ENCODE results near the gene TOMM6. TPM values are rescaled to one million over a fixed set of nuclear protein-coding genes. Genes with fewer than 3 reads are reported as not detected.
"Not testable (repeated sequence)": the region's sequence is repeated elsewhere in the genome, so short reads cannot be mapped to it uniquely, and the experiment has no call there.

Gene TOMM6
- total RNA-seq, 1 donor from 2014 or later, result 92.4 TPM

DNA sequence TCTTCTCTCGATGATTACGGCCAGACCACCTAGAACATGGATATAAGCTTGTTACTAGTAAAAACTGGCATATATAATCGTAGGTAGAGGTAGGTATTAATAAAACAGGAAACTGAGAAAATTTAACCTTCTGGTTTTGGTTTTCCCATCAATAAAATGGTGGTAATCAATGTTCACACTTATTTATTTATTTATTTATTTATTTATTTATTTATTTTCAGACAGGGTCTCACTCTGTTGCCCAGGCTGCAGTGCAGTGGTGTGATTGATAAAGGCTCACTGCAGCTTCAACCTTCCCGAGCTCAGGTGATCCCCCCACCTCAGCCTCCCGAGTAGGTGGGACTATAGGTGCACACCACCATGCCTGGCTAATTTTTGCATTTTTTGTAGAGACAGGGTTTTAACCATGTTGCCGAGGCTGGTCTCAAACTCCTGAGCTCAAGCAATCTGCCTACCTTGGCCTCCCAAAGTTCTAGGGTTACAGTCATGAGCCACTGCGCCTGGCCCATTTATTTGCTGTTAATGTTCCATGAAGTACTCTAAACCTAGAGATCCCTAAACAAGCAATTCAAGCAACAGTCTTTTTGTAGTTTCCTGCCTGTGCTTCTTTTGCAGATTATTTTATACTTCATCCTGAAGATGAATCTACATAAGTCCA, 11.5 kb downstream of the TOMM6 start:
- peaks cover 9 to 31% (median 20%) of the 10 kb centered on the region in 3 donors for H3K36me3 ChIP-seq (ENCODE audit: control insufficient read depth in 3 of 3, insufficient read depth in 3 of 3, low read length in 3 of 3)
- no peak overlapping the region for H3K9ac ChIP-seq (ENCODE audit: low read depth in 1 of 3, low read length in 3 of 3)

DNA sequence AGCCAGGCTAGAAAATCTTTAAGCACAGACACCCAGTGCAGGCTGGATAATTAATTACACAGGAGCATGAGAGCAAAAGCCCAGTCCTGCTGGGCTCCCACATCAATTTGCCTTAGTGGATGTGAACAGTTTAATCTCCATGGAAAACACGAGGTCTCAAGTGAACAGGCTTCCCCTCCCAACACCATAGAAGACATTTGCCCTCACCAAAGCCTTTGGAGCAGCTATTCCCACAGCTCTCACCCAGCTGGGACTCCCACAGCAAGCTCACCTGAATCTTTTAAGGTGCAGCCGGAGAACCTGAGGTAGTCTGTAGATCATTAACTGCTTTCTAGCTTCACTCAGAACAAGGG, 12.0 kb downstream of the TOMM6 start:
- no peak overlapping the region for H3K27ac ChIP-seq (ENCODE audit: low read depth, low read length)
- H3K36me3 ChIP-seq (ENCODE audit: control insufficient read depth in 3 of 3, insufficient read depth in 3 of 3, low read length in 3 of 3), result peaks cover 9 to 31% (median 20%) of the 10 kb centered on the region in 3 donors
- no peak overlapping the region for H3K4me3 ChIP-seq (ENCODE audit: low read length in 3 of 3)
- no peaks in the 10 kb centered on the region for H3K9me3 ChIP-seq (ENCODE audit: control insufficient read depth in 3 of 3, low read length in 3 of 3)
- H3K9ac ChIP-seq (ENCODE audit: low read depth in 1 of 3, low read length in 3 of 3), result no peak overlapping the region
- H3K4me1 ChIP-seq (ENCODE audit: control insufficient read depth in 3 of 3, insufficient read depth in 3 of 3, low read length in 3 of 3), result no peaks in the 10 kb centered on the region
- no peaks in the 10 kb centered on the region for H3K27me3 ChIP-seq (ENCODE audit: control insufficient read depth in 3 of 3, insufficient read depth in 3 of 3, low read length in 3 of 3)

More for the DNA sequence above, 11.5 kb downstream of the TOMM6 start:
- Histone ChIP-seq H3K9me3 (ENCODE audit: control insufficient read depth in 3 of 3, low read length in 3 of 3) (no peaks in the 10 kb centered on the region), H3K27me3 (ENCODE audit: control insufficient read depth in 3 of 3, insufficient read depth in 3 of 3, low read length in 3 of 3) (no peaks in the 10 kb centered on the region), H3K27ac (ENCODE audit: low read depth, low read length) (no peak overlapping the region), H3K4me1 (ENCODE audit: control insufficient read depth in 3 of 3, insufficient read depth in 3 of 3, low read length in 3 of 3) (no peaks in the 10 kb centered on the region), H3K4me3 (ENCODE audit: low read length in 3 of 3) (no peak overlapping the region)

DNA sequence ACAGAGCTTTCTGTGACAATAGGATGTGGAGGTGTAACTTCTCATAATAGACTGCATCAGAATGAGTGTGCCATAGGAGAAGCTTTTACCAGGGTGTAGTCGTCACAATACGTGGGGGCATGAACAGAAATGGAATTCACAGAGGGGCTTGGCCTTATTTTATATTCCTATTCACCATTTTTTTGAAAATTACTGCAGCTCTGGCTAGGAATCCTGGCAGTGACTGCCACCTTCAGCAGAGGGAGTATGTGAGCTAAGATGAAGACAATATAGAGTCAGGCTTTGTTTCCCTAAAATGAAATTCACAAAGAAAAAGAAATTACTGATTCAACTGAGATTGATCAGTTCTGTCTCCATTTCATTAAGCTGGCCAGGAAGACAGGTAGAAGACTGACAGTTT, 13.9 kb downstream of the TOMM6 start:
- Histone ChIP-seq H3K4me3 (ENCODE audit: low read length in 3 of 3) (no peak overlapping the region), H3K27ac (ENCODE audit: low read depth, low read length) (no peak overlapping the region), H3K4me1 (ENCODE audit: control insufficient read depth in 3 of 3, insufficient read depth in 3 of 3, low read length in 3 of 3) (no peaks in the 10 kb centered on the region), H3K36me3 (ENCODE audit: control insufficient read depth in 3 of 3, insufficient read depth in 3 of 3, low read length in 3 of 3) (peaks cover 15 to 27% (median 25%) of the 10 kb centered on the region in 3 donors), H3K9ac (ENCODE audit: low read depth in 1 of 3, low read length in 3 of 3) (no peak overlapping the region), H3K9me3 (ENCODE audit: control insufficient read depth in 3 of 3, low read length in 3 of 3) (no peaks in the 10 kb centered on the region), H3K27me3 (ENCODE audit: control insufficient read depth in 3 of 3, insufficient read depth in 3 of 3, low read length in 3 of 3) (no peaks in the 10 kb centered on the region)

DNA sequence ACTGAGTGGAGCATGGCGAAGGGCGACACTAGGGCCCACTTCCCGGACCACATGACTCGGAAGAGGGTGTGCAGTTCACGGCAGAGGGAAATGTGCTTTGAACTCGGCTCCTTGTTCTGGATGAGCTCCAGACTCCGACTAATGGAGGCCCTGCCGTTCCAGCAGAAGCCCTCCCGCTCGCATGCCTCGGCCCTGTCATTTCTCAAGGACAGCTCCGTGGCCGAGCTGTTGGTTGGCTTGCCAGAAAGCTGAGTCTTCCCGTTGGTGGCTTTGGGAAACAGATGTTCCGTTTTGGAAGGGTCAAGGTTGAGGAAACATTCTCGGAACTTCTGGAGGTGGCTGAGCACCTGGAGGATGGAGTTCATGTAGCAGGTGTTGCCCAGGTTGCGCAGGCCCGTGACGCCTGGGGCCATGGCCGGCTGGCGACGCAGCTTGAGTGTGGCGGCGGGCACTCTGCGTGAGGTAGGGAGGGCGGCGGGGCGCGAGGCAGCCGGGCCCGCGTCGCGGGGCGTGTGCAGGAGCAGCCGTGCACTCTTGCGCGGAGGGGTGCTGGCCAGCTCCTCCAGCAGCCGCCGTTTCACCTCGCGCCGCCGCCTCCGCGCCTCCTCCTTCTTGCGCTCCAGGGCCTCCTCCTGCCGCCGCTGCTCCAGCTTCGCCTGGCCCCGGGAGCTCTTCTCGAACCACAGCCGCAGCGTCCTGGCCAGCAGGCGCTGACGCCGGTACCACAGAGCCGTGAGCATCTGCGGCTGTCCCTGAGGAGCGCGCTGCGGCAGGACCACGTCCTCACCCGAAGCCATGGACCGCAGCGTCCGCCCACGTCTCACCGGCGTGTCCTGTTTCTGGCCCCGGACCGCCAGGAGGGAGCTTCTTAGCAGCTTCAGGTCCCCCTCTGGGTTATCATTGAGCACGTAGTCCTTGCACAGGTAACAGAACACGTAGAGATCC, 18.6 kb downstream of the TOMM6 start:
- Histone ChIP-seq H3K36me3 (ENCODE audit: control insufficient read depth in 3 of 3, insufficient read depth in 3 of 3, low read length in 3 of 3) (peaks cover 9 to 16% (median 11%) of the 10 kb centered on the region in 3 donors), H3K4me1 (ENCODE audit: control insufficient read depth in 3 of 3, insufficient read depth in 3 of 3, low read length in 3 of 3) (no peaks in the 10 kb centered on the region), H3K4me3 (ENCODE audit: low read length in 3 of 3) (no peak overlapping the region), H3K9ac (ENCODE audit: low read depth in 1 of 3, low read length in 3 of 3) (no peak overlapping the region), H3K9me3 (ENCODE audit: control insufficient read depth in 3 of 3, low read length in 3 of 3) (no peaks in the 10 kb centered on the region), H3K27me3 (ENCODE audit: control insufficient read depth in 3 of 3, insufficient read depth in 3 of 3, low read length in 3 of 3) (no peaks in the 10 kb centered on the region), H3K27ac (ENCODE audit: low read depth, low read length) (no peak overlapping the region)

DNA sequence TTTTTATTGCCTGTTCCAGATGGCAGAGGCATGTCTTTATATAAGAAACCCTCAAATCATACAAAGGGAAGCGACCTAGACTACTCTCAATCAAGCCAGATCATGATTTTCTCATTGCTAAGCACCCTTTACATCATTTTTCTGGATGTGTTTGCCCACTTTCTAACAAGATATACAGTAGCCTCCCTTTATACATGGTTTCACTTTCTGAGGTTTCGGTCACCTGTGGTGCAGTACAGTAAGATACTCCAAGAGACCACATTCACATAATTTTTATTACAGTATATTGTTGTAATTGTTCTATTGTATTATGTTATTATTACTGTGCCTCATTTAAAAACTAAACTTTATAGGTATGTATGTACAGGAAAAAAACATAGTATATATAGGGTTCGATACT, 23.6 kb downstream of the TOMM6 start:
- peaks cover 0 to 6% (median 3%) of the 10 kb centered on the region in 3 donors for H3K36me3 ChIP-seq (ENCODE audit: control insufficient read depth in 3 of 3, insufficient read depth in 3 of 3, low read length in 3 of 3)
- H3K27me3 ChIP-seq (ENCODE audit: control insufficient read depth in 3 of 3, insufficient read depth in 3 of 3, low read length in 3 of 3), result no peaks in the 10 kb centered on the region
- no peak overlapping the region for H3K27ac ChIP-seq (ENCODE audit: low read depth, low read length)
- H3K9ac ChIP-seq (ENCODE audit: low read depth in 1 of 3, low read length in 3 of 3), result no peak overlapping the region
- peaks cover 5 to 6% (median 6%) of the 10 kb centered on the region in 3 donors for H3K4me1 ChIP-seq (ENCODE audit: control insufficient read depth in 3 of 3, insufficient read depth in 3 of 3, low read length in 3 of 3)
- H3K9me3 ChIP-seq (ENCODE audit: control insufficient read depth in 3 of 3, low read length in 3 of 3), result no peaks in the 10 kb centered on the region
- no peak overlapping the region for H3K4me3 ChIP-seq (ENCODE audit: low read length in 3 of 3)

DNA sequence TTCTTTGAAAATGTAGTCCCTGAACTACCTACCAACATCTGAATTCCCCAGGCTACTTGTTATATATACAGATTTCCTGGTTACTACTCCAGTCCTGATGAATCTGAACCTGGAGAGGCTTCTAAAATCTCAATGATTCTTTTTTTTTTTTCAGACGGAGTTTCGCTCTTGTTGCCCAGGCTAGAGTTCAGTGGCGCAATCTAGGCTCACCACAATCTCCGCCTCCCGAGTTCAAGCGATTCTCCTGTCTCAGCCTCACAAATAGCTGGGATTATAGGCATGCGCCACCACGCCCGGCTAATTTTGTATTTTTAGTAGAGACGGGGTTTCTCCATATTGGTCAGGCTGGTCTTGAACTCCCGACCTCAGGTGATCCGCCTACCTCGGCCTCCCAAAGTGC, 24.5 kb downstream of the TOMM6 start:
- H3K4me3 ChIP-seq (ENCODE audit: low read length in 3 of 3); H3K9ac ChIP-seq (ENCODE audit: low read depth in 1 of 3, low read length in 3 of 3); H3K27ac ChIP-seq (ENCODE audit: low read depth, low read length); H3K9me3 ChIP-seq (ENCODE audit: control insufficient read depth in 3 of 3, low read length in 3 of 3); H3K36me3 ChIP-seq (ENCODE audit: control insufficient read depth in 3 of 3, insufficient read depth in 3 of 3, low read length in 3 of 3); H3K4me1 ChIP-seq (ENCODE audit: control insufficient read depth in 3 of 3, insufficient read depth in 3 of 3, low read length in 3 of 3); H3K27me3 ChIP-seq (ENCODE audit: control insufficient read depth in 3 of 3, insufficient read depth in 3 of 3, low read length in 3 of 3): not testable (repeated sequence)

DNA sequence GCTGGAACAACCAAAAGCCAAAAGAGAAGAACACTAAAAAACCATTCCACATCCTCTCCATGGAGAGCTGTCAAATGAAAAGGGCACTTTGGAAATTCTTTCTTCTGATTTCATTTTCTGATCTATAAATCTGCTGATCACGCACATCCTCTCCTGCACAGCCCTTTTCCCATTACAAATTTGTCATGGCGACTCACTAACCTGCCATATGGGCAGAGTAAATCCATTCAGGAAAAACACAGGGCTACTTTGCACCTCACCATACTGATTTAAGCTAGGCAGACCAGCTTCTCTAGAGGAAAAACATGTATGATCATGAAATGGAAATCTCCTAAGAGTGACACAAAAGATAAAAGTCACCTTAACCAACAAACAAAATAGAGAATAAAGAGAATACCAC, 26.0 kb downstream of the TOMM6 start:
- peaks cover 5 to 6% (median 6%) of the 10 kb centered on the region in 3 donors for H3K4me1 ChIP-seq (ENCODE audit: control insufficient read depth in 3 of 3, insufficient read depth in 3 of 3, low read length in 3 of 3)
- H3K36me3 ChIP-seq (ENCODE audit: control insufficient read depth in 3 of 3, insufficient read depth in 3 of 3, low read length in 3 of 3), result no peaks in the 10 kb centered on the region
- H3K4me3 ChIP-seq (ENCODE audit: low read length in 3 of 3), result no peak overlapping the region
- no peaks in the 10 kb centered on the region for H3K9me3 ChIP-seq (ENCODE audit: control insufficient read depth in 3 of 3, low read length in 3 of 3)
- no peak overlapping the region for H3K27ac ChIP-seq (ENCODE audit: low read depth, low read length)
- H3K9ac ChIP-seq (ENCODE audit: low read depth in 1 of 3, low read length in 3 of 3), result peak overlapping the region in 1 of 3 donors; percentile 16
- no peaks in the 10 kb centered on the region for H3K27me3 ChIP-seq (ENCODE audit: control insufficient read depth in 3 of 3, insufficient read depth in 3 of 3, low read length in 3 of 3)

DNA sequence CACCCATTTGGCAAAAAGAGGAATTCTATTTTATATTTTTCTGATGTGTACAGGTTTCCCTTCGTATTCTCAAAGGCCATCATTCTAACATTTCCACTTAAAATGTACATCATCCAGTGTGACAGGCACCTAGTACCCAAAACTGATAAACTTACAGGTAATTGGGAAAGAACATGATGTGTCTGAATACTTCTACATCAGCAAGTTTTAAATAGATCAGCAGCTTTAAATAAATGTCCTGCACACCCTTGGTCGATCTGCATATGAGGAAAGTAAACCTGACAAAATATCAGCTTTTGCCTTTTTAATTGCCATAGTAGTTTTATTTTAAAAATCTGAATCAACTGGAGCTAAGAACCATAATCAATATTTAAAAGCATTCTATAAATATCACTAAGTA, 26.5 kb downstream of the TOMM6 start:
- no peak overlapping the region for H3K9ac ChIP-seq (ENCODE audit: low read depth in 1 of 3, low read length in 3 of 3)
- no peaks in the 10 kb centered on the region for H3K36me3 ChIP-seq (ENCODE audit: control insufficient read depth in 3 of 3, insufficient read depth in 3 of 3, low read length in 3 of 3)
- H3K9me3 ChIP-seq (ENCODE audit: control insufficient read depth in 3 of 3, low read length in 3 of 3), result no peaks in the 10 kb centered on the region
- H3K27me3 ChIP-seq (ENCODE audit: control insufficient read depth in 3 of 3, insufficient read depth in 3 of 3, low read length in 3 of 3), result no peaks in the 10 kb centered on the region
- H3K4me1 ChIP-seq (ENCODE audit: control insufficient read depth in 3 of 3, insufficient read depth in 3 of 3, low read length in 3 of 3), result peaks cover 5 to 6% (median 6%) of the 10 kb centered on the region in 3 donors
- no peak overlapping the region for H3K4me3 ChIP-seq (ENCODE audit: low read length in 3 of 3)
- no peak overlapping the region for H3K27ac ChIP-seq (ENCODE audit: low read depth, low read length)

DNA sequence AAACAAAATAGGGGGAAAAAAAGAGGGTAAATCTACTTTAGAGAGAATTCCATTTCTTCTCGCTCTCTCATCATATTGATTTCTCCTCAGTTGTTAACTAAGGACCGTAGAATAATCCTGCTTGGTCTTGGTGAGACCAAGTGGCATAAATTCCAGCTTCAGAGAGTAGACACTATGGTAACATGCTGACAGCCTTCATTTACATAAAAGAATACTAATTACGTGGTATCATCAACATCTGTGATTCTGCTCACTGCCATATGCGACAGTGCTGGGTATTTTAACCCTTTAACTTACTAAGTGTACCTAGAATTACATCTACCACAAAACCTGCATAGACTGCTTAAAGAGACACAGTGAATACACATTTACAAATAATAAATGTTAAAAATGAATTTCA, 27.1 kb downstream of the TOMM6 start:
- no peak overlapping the region for H3K4me3 ChIP-seq (ENCODE audit: low read length in 3 of 3)
- H3K27me3 ChIP-seq (ENCODE audit: control insufficient read depth in 3 of 3, insufficient read depth in 3 of 3, low read length in 3 of 3), result no peaks in the 10 kb centered on the region
- H3K9ac ChIP-seq (ENCODE audit: low read depth in 1 of 3, low read length in 3 of 3), result no peak overlapping the region
- H3K36me3 ChIP-seq (ENCODE audit: control insufficient read depth in 3 of 3, insufficient read depth in 3 of 3, low read length in 3 of 3), result no peaks in the 10 kb centered on the region
- no peaks in the 10 kb centered on the region for H3K9me3 ChIP-seq (ENCODE audit: control insufficient read depth in 3 of 3, low read length in 3 of 3)
- H3K27ac ChIP-seq (ENCODE audit: low read depth, low read length), result no peak overlapping the region
- H3K4me1 ChIP-seq (ENCODE audit: control insufficient read depth in 3 of 3, insufficient read depth in 3 of 3, low read length in 3 of 3), result peaks cover 5 to 6% (median 6%) of the 10 kb centered on the region in 3 donors

DNA sequence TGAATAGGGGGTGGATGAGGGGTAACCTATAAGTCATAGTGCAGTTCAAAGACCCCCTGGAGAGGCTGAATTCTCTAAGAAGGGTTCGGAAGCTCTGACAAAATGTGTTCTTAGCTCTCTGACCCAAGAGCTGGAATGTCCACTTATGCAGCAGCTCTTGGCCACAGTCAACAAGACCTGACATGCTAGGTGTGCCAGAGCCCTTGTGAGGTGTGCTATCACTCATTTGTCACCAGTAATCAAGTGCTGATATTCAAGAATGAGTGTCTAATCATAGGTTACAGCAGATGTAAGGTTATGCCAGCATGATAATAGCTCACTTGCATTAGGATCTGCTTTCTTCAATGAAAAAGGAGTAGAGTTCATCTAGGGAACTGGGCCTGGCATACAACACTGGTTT, 28.1 kb downstream of the TOMM6 start:
- H3K9ac ChIP-seq (ENCODE audit: low read depth in 1 of 3, low read length in 3 of 3), result peak overlapping the region in 2 of 3 donors; percentile 7 to 28
- no peaks in the 10 kb centered on the region for H3K27me3 ChIP-seq (ENCODE audit: control insufficient read depth in 3 of 3, insufficient read depth in 3 of 3, low read length in 3 of 3)
- H3K4me1 ChIP-seq (ENCODE audit: control insufficient read depth in 3 of 3, insufficient read depth in 3 of 3, low read length in 3 of 3), result peaks cover 5 to 6% (median 6%) of the 10 kb centered on the region in 3 donors
- no peaks in the 10 kb centered on the region for H3K36me3 ChIP-seq (ENCODE audit: control insufficient read depth in 3 of 3, insufficient read depth in 3 of 3, low read length in 3 of 3)
- no peak overlapping the region for H3K4me3 ChIP-seq (ENCODE audit: low read length in 3 of 3)
- no peak overlapping the region for H3K27ac ChIP-seq (ENCODE audit: low read depth, low read length)
- H3K9me3 ChIP-seq (ENCODE audit: control insufficient read depth in 3 of 3, low read length in 3 of 3), result no peaks in the 10 kb centered on the region
